CD14-positive monocyte (primary cell): Measurements from ENCODE around the gene APP. TPM values are rescaled to one million over a fixed set of nuclear protein-coding genes. Genes with fewer than 3 reads are reported as not detected.

ENCODE experiments used
- DNase-seq, 3 donors: peaks; one replicate each; pipeline ENCODE4 v3.0.0-alpha.2; 2011 to 2022
- H2AFZ ChIP-seq: 2 replicates; pipeline ENCODE4 v1.6.0; 2012; ENCODE audit warnings: mild to moderate bottlenecking, low read depth, low read length, inconsistent platforms; ENCODE audit not compliant: insufficient read depth, poor library complexity, severe bottlenecking
- H3K27ac ChIP-seq, 2 donors: 1 replicate in 1 of 2; 2 replicates in 1 of 2; pipeline ENCODE4 v1.5.1; 2012 to 2013; ENCODE audit warnings: low read length in 2 of 2, control low read depth in 1 of 2, inconsistent platforms in 1 of 2, low read depth in 1 of 2, mild to moderate bottlenecking in 1 of 2
- H3K27me3 ChIP-seq, 2 donors: one replicate each; pipeline versions ENCODE4 v1.6.0 to v1.6.1; 2011 to 2013; ENCODE audit warnings: low read length in 2 of 2; ENCODE audit not compliant: control insufficient read depth in 2 of 2, insufficient read depth in 2 of 2
- H3K36me3 ChIP-seq, 2 donors: replicated peaks in 1 of 2; 1 replicate in 1 of 2; 2 replicates in 1 of 2; pipeline versions ENCODE4 v1.5.1 to v1.6.1; 2012 to 2013; ENCODE audit warnings: low read length in 2 of 2, control low read depth in 1 of 2, inconsistent platforms in 1 of 2, mild to moderate bottlenecking in 1 of 2; ENCODE audit not compliant: insufficient read depth in 2 of 2, control insufficient read depth in 1 of 2
- H3K4me1 ChIP-seq, 2 donors: 1 replicate in 1 of 2; 2 replicates in 1 of 2; pipeline versions ENCODE4 v1.5.1 to v1.6.1; 2012 to 2013; ENCODE audit warnings: low read length in 2 of 2, control low read depth in 1 of 2, inconsistent platforms in 1 of 2, mild to moderate bottlenecking in 1 of 2, moderate library complexity in 1 of 2; ENCODE audit not compliant: insufficient read depth in 2 of 2, control insufficient read depth in 1 of 2
- H3K4me2 ChIP-seq: replicated peaks from 2 replicates; pipeline ENCODE3; 2012; ENCODE audit warnings: low read length, moderate library complexity, mild to moderate bottlenecking; ENCODE audit not compliant: poor library complexity, severe bottlenecking; ENCODE audit errors: extremely low read depth
- H3K4me3 ChIP-seq, 3 experiments: fragments of 200-600 bp in 1 of 3; sonication (generic) in 1 of 3; replicated peaks in 1 of 3; 1 replicate in 2 of 3; 2 replicates in 1 of 3; pipeline ENCODE4 v1.5.1; 2011 to 2013; ENCODE audit warnings: low read length in 3 of 3, mild to moderate bottlenecking in 3 of 3, control low read depth in 2 of 3, low read depth in 2 of 3, inconsistent platforms in 1 of 3, moderate library complexity in 1 of 3
- H3K79me2 ChIP-seq: 2 replicates; pipeline ENCODE4 v1.6.0; 2012; ENCODE audit warnings: mild to moderate bottlenecking, control low read depth, inconsistent platforms, low read length, moderate library complexity; ENCODE audit not compliant: insufficient read depth
- H3K9ac ChIP-seq: 2 replicates; pipeline ENCODE4 v1.6.0; 2017; ENCODE audit warnings: low read length, mild to moderate bottlenecking; ENCODE audit not compliant: insufficient read depth, poor library complexity, severe bottlenecking
- H3K9me3 ChIP-seq, 2 donors: replicated peaks in 1 of 2; 1 replicate in 1 of 2; 2 replicates in 1 of 2; pipeline versions ENCODE4 v1.5.1 to v1.6.1; 2012 to 2013; ENCODE audit warnings: low read length in 2 of 2, control low read depth in 1 of 2; ENCODE audit not compliant: control insufficient read depth in 1 of 2, insufficient read depth in 1 of 2
- H4K20me1 ChIP-seq: 2 replicates; pipeline ENCODE4 v1.6.0; 2012; ENCODE audit warnings: mild to moderate bottlenecking, low read length, control low read depth, moderate library complexity; ENCODE audit not compliant: insufficient read depth
- H3K27ac Mint-ChIP-seq, 7 donors: one replicate each; pipeline ENCODE4 v1.8.0; 2020; ENCODE audit warnings: mild to moderate bottlenecking in 7 of 7, mixed read lengths in 7 of 7, moderate library complexity in 6 of 7, inconsistent platforms in 2 of 7
- H3K27me3 Mint-ChIP-seq, 3 donors: one replicate each; pipeline ENCODE4 v1.8.0; 2021 to 2022; ENCODE audit warnings: low read depth in 3 of 3, mild to moderate bottlenecking in 3 of 3, mixed read lengths in 3 of 3, moderate library complexity in 3 of 3, inconsistent platforms in 1 of 3
- H3K36me3 Mint-ChIP-seq, 2 donors: one replicate each; pipeline ENCODE4 v1.8.0; 2020; ENCODE audit warnings: mixed read lengths in 2 of 2, inconsistent platforms in 1 of 2, mild to moderate bottlenecking in 1 of 2
- H3K4me1 Mint-ChIP-seq: one replicate; pipeline ENCODE4 v1.8.0; 2020; ENCODE audit warnings: mild to moderate bottlenecking, mixed read lengths
- H3K4me3 Mint-ChIP-seq, 2 donors: one replicate each; pipeline ENCODE4 v1.8.0; 2020; ENCODE audit warnings: mild to moderate bottlenecking in 2 of 2, mixed read lengths in 2 of 2, moderate library complexity in 1 of 2
- H3K9me3 Mint-ChIP-seq, 7 donors: one replicate each; pipeline ENCODE4 v1.8.0; 2020 to 2022; ENCODE audit warnings: mixed read lengths in 7 of 7, mild to moderate bottlenecking in 6 of 7, moderate library complexity in 6 of 7, inconsistent platforms in 2 of 7
- WGBS: methylation state at CpG from one replicate; pipeline ENCODE4 v1.1.5; 2013; ENCODE audit warnings: missing lambda C conversion rate; ENCODE audit not compliant: insufficient coverage; 5-methylcytosine and 5-hydroxymethylcytosine counted together
- intact Hi-C, 2 donors: fragments of 100-400 bp; cut with micrococcal nuclease; formaldehyde crosslinking; loops; one replicate each; pipeline versions ENCODE4 v1.15.0 to v1.15.1; 2023
- polyA plus RNA-seq, 3 donors: library from polyadenylated mRNA; depleted of rRNA in 1 of 3; unstranded in 2 of 3; stranded (reverse) in 1 of 3; fragments of 300-500 nt in 2 of 3; fragments of >200 nt in 1 of 3; fragmentation: Illumina TruSeq in 2 of 3; gene quantifications; 1 replicate in 2 of 3; 2 replicates in 1 of 3; pipeline ENCODE4 v1.2.3, GENCODE V29; 2012 to 2021
- TF ChIP-seq, protein P1 (sequence below): fragments of 200-600 bp; IDR thresholded peaks from one replicate; pipeline ENCODE4 v1.8.0; 2022; ENCODE audit warnings: antibody characterized with exemption, mild to moderate bottlenecking

The APP gene
- polyA plus RNA-seq, 3 donors: 28.0 to 118 (median 35.1) TPM

DNA sequence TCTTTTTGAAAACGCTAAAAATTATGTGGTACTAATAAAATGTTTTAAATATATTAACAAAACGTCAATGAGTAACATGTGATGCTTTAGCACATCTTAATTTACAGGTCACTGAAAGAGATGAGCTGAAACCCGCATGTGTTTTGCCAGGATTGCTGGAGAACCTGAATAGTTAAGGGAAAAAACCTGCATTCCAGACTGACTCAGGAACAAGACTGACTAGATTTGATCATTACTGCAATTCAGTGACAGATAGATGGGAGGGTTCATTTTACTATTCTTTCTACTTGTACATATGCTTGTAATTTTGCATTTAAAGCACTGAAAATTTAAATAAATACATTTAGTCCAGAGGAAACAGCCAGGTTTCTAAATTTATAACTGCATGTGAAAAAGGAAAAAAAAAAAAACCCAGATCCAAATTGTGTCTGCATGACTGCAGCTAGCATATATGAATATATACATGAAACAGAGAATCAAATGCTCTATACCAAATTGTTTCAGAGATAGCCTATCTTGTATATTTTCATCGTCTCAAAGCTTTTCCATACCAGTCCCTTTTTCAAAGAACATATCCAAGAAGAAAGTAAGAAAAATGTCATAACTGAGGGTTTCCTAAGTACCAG, 71.7 kb downstream of the APP start:
- H3K27ac Mint-ChIP-seq: no peak overlapping the region
- TF ChIP-seq, protein P1, sequence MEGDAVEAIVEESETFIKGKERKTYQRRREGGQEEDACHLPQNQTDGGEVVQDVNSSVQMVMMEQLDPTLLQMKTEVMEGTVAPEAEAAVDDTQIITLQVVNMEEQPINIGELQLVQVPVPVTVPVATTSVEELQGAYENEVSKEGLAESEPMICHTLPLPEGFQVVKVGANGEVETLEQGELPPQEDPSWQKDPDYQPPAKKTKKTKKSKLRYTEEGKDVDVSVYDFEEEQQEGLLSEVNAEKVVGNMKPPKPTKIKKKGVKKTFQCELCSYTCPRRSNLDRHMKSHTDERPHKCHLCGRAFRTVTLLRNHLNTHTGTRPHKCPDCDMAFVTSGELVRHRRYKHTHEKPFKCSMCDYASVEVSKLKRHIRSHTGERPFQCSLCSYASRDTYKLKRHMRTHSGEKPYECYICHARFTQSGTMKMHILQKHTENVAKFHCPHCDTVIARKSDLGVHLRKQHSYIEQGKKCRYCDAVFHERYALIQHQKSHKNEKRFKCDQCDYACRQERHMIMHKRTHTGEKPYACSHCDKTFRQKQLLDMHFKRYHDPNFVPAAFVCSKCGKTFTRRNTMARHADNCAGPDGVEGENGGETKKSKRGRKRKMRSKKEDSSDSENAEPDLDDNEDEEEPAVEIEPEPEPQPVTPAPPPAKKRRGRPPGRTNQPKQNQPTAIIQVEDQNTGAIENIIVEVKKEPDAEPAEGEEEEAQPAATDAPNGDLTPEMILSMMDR: no peak
- peaks cover 0 to 1% (median 0%) of the 10 kb centered on the region in 7 donors for H3K9me3 Mint-ChIP-seq
- peaks cover under 1 to 9% of the 10 kb centered on the region in 2 donors for H3K36me3 Mint-ChIP-seq
- no peaks in the 10 kb centered on the region for H3K27me3 ChIP-seq
- H3K27me3 Mint-ChIP-seq: peaks cover 0 to 1% (median 0%) of the 10 kb centered on the region in 3 donors
- H3K4me3 ChIP-seq: no peak overlapping the region
- no peaks in the 10 kb centered on the region for H3K9me3 ChIP-seq
- 100% methylated on average over 1 of the region's 4 CpGs for WGBS
- no peaks in the 10 kb centered on the region for H3K4me1 ChIP-seq
- H3K9ac ChIP-seq: no peak overlapping the region
- intact Hi-C loops: no loop called here
- H3K79me2 ChIP-seq: peaks cover 34% of the 10 kb centered on the region
- peaks cover 16% of the 10 kb centered on the region for H4K20me1 ChIP-seq
- DNase-seq: no peak
- H3K27ac ChIP-seq: no peak overlapping the region
- no peak overlapping the region for H2AFZ ChIP-seq
- H3K4me2 ChIP-seq: no peak overlapping the region
- H3K4me3 Mint-ChIP-seq: no peak overlapping the region
- H3K36me3 ChIP-seq: peaks cover 0 to 6% of the 10 kb centered on the region in 2 donors
- H3K4me1 Mint-ChIP-seq: peaks cover 17% of the 10 kb centered on the region

DNA sequence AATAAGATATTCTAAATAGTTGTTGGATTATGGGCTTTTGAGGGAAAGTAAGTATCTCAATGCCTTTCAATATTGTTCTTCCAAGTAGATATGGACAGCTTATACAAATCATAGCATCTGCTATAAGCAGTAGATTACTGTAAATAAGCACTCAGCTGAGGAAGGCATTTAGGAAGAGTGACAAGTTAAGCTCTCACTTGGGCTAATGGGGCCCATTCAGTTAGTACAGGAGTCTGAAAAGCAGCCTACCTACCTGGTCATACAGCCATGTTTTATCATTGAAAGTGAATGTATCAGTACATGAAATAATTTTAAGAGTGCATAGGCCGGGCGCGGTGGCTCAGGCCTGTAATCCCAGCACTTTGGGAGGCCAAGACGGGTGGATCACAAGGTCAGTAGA, 73.1 kb downstream of the APP start:
- Histone ChIP-seq H2AFZ (no peak overlapping the region), H3K4me3 (no peak overlapping the region), H3K36me3 (no peaks in the 10 kb centered on the region), H3K4me2 (no peak overlapping the region), H3K27me3 (no peaks in the 10 kb centered on the region), H4K20me1 (peaks cover 16% of the 10 kb centered on the region), H3K27ac (no peak overlapping the region), H3K9me3 (no peaks in the 10 kb centered on the region), H3K79me2 (peaks cover 32% of the 10 kb centered on the region), H3K4me1 (no peaks in the 10 kb centered on the region), H3K9ac (no peak overlapping the region)
- H3K36me3 Mint-ChIP-seq: no peaks in the 10 kb centered on the region
- intact Hi-C loops: no loop called here
- peaks cover 17% of the 10 kb centered on the region for H3K4me1 Mint-ChIP-seq
- 100% methylated on average over 4 of the region's 4 CpGs for WGBS
- no peak overlapping the region for H3K27ac Mint-ChIP-seq
- TF ChIP-seq, protein P1: no peak
- no peak for DNase-seq
- peaks cover 0 to 1% (median 0%) of the 10 kb centered on the region in 7 donors for H3K9me3 Mint-ChIP-seq
- H3K4me3 Mint-ChIP-seq: no peak overlapping the region
- peaks cover 0 to under 1% (median 0%) of the 10 kb centered on the region in 3 donors for H3K27me3 Mint-ChIP-seq
